Left ventricle myocardium inferior (tissue), 1 donor: ENCODE measurements around the gene JHY. TPM values are rescaled to one million over a fixed set of nuclear protein-coding genes. Genes with fewer than 3 reads are reported as not detected.

ENCODE experiments used
- DNase-seq: peaks from one replicate; pipeline ENCODE4 v3.0.0-alpha.2; 2020
- H3K27ac ChIP-seq: fragments of 200-600 bp; replicated peaks from 2 replicates; pipeline ENCODE4 v1.8.0; 2021
- H3K27me3 ChIP-seq: fragments of 200-600 bp; 2 replicates; pipeline ENCODE4 v1.8.0; 2021; ENCODE audit warnings: low read depth
- H3K36me3 ChIP-seq: fragments of 200-600 bp; 2 replicates; pipeline ENCODE4 v1.8.0; 2021
- H3K4me1 ChIP-seq: fragments of 200-600 bp; 2 replicates; pipeline ENCODE4 v1.8.0; 2021
- H3K4me3 ChIP-seq: fragments of 200-600 bp; 2 replicates; pipeline ENCODE4 v1.8.0; 2021; ENCODE audit warnings: mild to moderate bottlenecking, moderate library complexity
- H3K9me3 ChIP-seq: fragments of 200-600 bp; replicated peaks from 2 replicates; pipeline ENCODE4 v1.8.0; 2021
- intact Hi-C: fragments of 100-400 bp; cut with micrococcal nuclease; formaldehyde crosslinking; loops from one replicate; pipeline ENCODE4 v1.11.0; 2022
- total RNA-seq: library from RNA; stranded (reverse); fragmentation: NEBNext Ultra II Directional; extraction: Animal tissue kit (Norgen Biotek cat#: 25700); gene quantifications from one replicate; pipeline ENCODE4 v1.2.1, GENCODE V29; 2021
- TF ChIP-seq, protein P1 (sequence below): fragments of 200-600 bp; IDR thresholded peaks from 2 replicates; pipeline ENCODE4 v1.8.0; 2021; ENCODE audit warnings: antibody characterized with exemption, mild to moderate bottlenecking, borderline replicate concordance
- donor health status: DM: no; HTN: yes; CAD: no; lungs with severe emphysema.

JHY gene
- total RNA-seq, 1 donor from 2014 or later, result 1.8 TPM

DNA sequence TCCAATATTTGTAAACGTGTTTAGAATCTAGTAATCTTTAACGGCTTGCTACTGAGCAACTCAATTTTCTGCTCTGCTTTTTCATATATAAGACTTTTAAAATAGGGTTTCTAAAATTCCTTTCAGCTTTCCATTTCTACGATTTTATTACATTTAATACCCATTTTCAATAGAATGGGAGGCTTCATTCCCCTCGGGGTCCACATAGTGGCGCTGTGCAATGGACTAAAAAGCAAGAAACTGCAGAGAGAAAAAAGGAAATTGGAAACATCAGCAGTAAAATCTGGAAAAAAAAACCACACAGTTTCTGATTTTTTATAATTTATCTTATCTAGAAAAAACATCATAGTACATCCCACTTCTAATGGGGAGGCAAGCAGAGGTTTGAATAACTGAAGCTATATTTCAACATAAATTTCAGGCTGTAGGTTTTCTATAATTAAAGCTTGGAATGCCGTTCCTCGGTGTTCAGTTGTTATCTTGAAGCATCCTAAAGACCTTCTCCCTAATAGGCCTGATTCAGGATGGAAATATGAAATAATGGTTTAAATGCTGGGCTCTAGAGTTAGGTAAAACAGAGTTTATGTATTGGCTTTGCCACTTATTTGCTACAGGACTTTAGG lies 18.7 kb upstream of the JHY start:
- no peaks in the 10 kb centered on the region for H3K4me1 ChIP-seq
- TF ChIP-seq, protein P1, sequence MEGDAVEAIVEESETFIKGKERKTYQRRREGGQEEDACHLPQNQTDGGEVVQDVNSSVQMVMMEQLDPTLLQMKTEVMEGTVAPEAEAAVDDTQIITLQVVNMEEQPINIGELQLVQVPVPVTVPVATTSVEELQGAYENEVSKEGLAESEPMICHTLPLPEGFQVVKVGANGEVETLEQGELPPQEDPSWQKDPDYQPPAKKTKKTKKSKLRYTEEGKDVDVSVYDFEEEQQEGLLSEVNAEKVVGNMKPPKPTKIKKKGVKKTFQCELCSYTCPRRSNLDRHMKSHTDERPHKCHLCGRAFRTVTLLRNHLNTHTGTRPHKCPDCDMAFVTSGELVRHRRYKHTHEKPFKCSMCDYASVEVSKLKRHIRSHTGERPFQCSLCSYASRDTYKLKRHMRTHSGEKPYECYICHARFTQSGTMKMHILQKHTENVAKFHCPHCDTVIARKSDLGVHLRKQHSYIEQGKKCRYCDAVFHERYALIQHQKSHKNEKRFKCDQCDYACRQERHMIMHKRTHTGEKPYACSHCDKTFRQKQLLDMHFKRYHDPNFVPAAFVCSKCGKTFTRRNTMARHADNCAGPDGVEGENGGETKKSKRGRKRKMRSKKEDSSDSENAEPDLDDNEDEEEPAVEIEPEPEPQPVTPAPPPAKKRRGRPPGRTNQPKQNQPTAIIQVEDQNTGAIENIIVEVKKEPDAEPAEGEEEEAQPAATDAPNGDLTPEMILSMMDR, result peak; percentile 79
- no peaks in the 10 kb centered on the region for H3K9me3 ChIP-seq
- no peak overlapping the region for H3K4me3 ChIP-seq
- no peaks in the 10 kb centered on the region for H3K36me3 ChIP-seq
- no peak overlapping the region for H3K27ac ChIP-seq
- H3K27me3 ChIP-seq, result peaks cover 68% of the 10 kb centered on the region
- DNase-seq, result peak; percentile 32
- intact Hi-C loops, result loop anchor here (5.0 kb wide), 1 partner anchor 158 kb away; no protein-coding TSS in a partner anchor

DNA sequence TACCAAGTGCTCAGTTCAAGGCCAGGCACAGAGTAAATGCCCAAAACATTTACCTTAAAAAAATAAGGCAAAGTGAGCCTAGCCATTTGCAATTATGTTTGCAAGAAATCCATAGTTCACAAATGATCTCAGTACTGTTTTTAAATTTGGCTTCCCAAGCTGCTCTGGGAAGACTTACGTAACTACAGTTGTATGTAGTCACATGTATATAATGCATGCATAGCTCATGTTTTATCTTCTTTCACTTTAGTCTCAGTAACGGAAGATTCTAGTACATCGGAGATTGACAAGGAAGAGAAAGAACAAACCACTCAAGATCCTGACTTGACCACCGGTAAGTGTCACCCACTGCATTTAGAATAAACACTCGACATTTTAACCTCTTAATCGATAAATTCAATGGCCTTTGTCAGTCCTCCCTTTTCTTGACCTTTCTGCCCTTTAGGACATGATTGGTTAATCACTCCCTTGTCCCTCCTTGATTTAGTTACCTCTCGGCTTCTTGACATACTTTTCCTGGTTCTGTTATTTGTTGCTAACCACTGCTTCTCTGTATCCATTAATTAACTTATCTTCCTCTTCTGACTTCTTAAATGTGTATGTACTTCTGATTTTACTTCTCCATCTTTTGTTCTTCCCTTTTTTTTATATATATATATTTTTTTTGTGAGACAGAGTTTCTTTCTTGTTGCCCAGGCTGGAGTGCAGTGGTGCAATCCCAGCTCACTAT lies 18.0 kb upstream of the JHY start:
- no peaks in the 10 kb centered on the region for H3K36me3 ChIP-seq
- no peak overlapping the region for H3K27ac ChIP-seq
- peaks cover 63% of the 10 kb centered on the region for H3K27me3 ChIP-seq
- intact Hi-C loops, result loop anchor here (5.0 kb wide), 1 partner anchor 158 kb away; no protein-coding TSS in a partner anchor
- TF ChIP-seq, protein P1, result no peak
- no peak overlapping the region for H3K4me3 ChIP-seq
- H3K4me1 ChIP-seq, result no peaks in the 10 kb centered on the region
- H3K9me3 ChIP-seq, result no peaks in the 10 kb centered on the region
- DNase-seq, result no peak

DNA sequence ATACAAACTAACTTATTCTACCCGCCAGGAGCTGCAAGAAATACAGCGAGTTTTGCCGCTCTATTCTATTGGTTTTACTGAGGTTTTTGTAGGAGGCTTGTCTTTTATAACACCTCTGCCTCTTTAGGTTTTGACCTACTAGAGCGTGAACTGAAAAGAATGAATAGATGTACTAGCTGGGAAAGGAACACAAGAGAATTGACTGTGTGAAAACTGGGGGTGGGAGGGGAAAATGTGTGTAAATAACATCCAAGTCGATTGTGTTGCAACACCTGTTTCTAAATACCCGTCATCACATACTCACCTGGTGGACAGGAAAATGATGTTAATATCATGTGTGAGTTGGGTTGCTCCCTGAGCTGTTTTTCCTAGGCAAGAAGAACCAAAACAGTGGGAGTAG lies 12.9 kb upstream of the JHY start:
- no peak for DNase-seq
- Histone ChIP-seq H3K27me3 (peaks cover 34% of the 10 kb centered on the region), H3K9me3 (no peaks in the 10 kb centered on the region), H3K4me1 (no peaks in the 10 kb centered on the region), H3K27ac (no peak overlapping the region), H3K36me3 (no peaks in the 10 kb centered on the region), H3K4me3 (no peak overlapping the region)
- intact Hi-C loops, result no loop called here
- TF ChIP-seq, protein P1, result no peak

DNA sequence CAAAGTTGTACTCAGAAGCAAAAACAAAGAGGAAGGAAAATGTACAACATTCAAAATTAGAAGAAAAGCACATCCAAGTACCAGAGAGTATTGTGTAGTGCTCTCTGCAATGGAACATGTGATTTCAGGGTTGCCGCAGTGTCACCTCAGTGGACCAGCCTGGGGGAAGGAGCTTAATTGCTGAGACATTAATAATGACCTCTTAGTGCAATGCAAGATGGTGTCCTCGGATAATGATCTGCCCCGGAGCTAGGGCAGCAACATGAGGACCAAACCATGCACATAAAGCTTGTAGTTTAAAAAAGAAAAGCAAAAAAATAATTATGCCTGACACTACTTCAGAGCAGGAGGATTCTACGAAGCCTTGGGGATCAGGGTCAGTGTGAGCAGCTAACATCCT lies 11.3 kb upstream of the JHY start:
- H3K27me3 ChIP-seq, result peaks cover 23% of the 10 kb centered on the region
- no peak for DNase-seq
- H3K4me1 ChIP-seq, result no peaks in the 10 kb centered on the region
- no peak overlapping the region for H3K4me3 ChIP-seq
- intact Hi-C loops, result no loop called here
- no peak overlapping the region for H3K27ac ChIP-seq
- H3K9me3 ChIP-seq, result no peaks in the 10 kb centered on the region
- H3K36me3 ChIP-seq, result no peaks in the 10 kb centered on the region
- TF ChIP-seq, protein P1, result no peak

DNA sequence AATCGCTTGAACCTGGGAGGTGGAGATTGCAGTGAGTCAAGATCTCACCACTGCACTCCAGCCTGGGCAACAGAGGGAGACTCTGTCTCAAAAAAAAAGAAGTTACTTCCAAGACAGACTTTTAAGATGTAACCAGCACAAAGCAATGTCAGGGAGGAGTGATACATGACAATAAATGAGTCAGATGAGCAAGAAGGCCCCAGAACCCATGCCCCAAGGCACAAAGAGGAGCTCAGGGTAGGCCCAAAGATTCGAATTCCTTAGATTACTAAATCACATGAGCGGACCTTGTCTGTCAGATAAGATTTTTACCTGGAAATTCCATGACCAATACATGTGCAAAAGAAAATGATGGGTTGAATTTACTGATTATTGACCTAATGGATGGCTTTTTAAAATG lies 10.5 kb upstream of the JHY start:
- TF ChIP-seq, protein P1, result no peak
- Histone ChIP-seq H3K27ac (no peak overlapping the region), H3K36me3 (no peaks in the 10 kb centered on the region), H3K9me3 (no peaks in the 10 kb centered on the region), H3K27me3 (peaks cover 16% of the 10 kb centered on the region), H3K4me3 (no peak overlapping the region), H3K4me1 (no peaks in the 10 kb centered on the region)
- intact Hi-C loops, result no loop called here
- DNase-seq, result no peak
